Parathyroid adenoma (tissue), 2 donors: Measurements from ENCODE around the gene HIP1.

Source experiments
- H2AFZ ChIP-seq: fragments of 300-600 bp; sonication (generic); one replicate; pipeline ENCODE4 v1.7.0; 2017; ENCODE audit warnings: antibody characterized with exemption, mild to moderate bottlenecking
- H3K27ac ChIP-seq: fragments of 300-600 bp; sonication (generic); one replicate; pipeline ENCODE4 v1.7.0; 2017
- H3K27me3 ChIP-seq: fragments of 300-600 bp; sonication (generic); one replicate; pipeline ENCODE4 v1.7.0; 2017; ENCODE audit warnings: low read length; ENCODE audit not compliant: control insufficient read depth, insufficient read depth
- H3K36me3 ChIP-seq: fragments of 300-600 bp; sonication (generic); one replicate; pipeline ENCODE4 v1.7.0; 2017; ENCODE audit warnings: low read length; ENCODE audit not compliant: control insufficient read depth, insufficient read depth
- H3K4me1 ChIP-seq: fragments of 300-600 bp; sonication (generic); one replicate; pipeline ENCODE4 v1.7.0; 2017; ENCODE audit warnings: control low read depth
- H3K4me2 ChIP-seq: fragments of 300-600 bp; sonication (generic); one replicate; pipeline ENCODE4 v1.7.0; 2017; ENCODE audit warnings: low read length
- H3K4me3 ChIP-seq: fragments of 300-600 bp; sonication (generic); one replicate; pipeline ENCODE4 v1.7.0; 2017; ENCODE audit warnings: low read depth, low read length
- H3K79me2 ChIP-seq: fragments of 300-600 bp; sonication (generic); one replicate; pipeline ENCODE4 v1.7.0; 2017; ENCODE audit warnings: control low read depth
- H3K9ac ChIP-seq: fragments of 300-600 bp; sonication (generic); one replicate; pipeline ENCODE4 v1.7.0; 2017; ENCODE audit warnings: mild to moderate bottlenecking
- H3K9me3 ChIP-seq: fragments of 300-600 bp; sonication (generic); one replicate; pipeline ENCODE4 v1.7.0; 2017; ENCODE audit warnings: low read length; ENCODE audit not compliant: control insufficient read depth
- TF ChIP-seq, protein P1 (sequence below): fragments of 300-600 bp; sonication (generic); IDR thresholded peaks from one replicate; pipeline ENCODE4 v1.7.0; 2017; ENCODE audit warnings: antibody characterized with exemption, mild to moderate bottlenecking
- donor health status: primary hyperparathyroidism.

Gene HIP1

DNA sequence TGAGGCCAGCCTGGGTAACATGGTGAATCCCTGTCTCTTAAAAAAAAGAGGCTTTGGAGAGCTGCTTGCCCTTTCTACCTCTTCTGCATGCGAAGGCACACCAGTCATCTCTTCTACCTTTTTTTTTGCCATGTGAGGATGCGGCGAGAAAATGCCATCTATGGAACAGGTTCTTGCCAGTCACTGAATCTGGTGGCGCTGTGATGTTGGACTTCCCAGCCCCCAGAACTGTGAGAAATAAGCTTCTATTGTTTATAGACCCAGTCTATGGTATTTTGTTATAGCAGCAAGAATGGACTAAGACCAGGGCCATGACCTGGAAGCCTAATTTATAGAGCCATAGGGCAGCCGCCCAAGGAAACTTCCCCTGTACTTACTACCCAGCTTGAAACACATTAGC, 112.9 kb downstream of the HIP1 start:
- TF ChIP-seq, protein P1, sequence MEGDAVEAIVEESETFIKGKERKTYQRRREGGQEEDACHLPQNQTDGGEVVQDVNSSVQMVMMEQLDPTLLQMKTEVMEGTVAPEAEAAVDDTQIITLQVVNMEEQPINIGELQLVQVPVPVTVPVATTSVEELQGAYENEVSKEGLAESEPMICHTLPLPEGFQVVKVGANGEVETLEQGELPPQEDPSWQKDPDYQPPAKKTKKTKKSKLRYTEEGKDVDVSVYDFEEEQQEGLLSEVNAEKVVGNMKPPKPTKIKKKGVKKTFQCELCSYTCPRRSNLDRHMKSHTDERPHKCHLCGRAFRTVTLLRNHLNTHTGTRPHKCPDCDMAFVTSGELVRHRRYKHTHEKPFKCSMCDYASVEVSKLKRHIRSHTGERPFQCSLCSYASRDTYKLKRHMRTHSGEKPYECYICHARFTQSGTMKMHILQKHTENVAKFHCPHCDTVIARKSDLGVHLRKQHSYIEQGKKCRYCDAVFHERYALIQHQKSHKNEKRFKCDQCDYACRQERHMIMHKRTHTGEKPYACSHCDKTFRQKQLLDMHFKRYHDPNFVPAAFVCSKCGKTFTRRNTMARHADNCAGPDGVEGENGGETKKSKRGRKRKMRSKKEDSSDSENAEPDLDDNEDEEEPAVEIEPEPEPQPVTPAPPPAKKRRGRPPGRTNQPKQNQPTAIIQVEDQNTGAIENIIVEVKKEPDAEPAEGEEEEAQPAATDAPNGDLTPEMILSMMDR: no peak
- Histone ChIP-seq H3K27me3 (no peaks in the 10 kb centered on the region), H3K79me2 (peaks cover 2% of the 10 kb centered on the region), H3K9ac (no peak overlapping the region), H3K9me3 (peaks cover 2% of the 10 kb centered on the region), H2AFZ (no peak overlapping the region), H3K27ac (no peak overlapping the region), H3K4me1 (no peaks in the 10 kb centered on the region), H3K4me2 (no peak overlapping the region), H3K36me3 (no peaks in the 10 kb centered on the region), H3K4me3 (no peak overlapping the region)

DNA sequence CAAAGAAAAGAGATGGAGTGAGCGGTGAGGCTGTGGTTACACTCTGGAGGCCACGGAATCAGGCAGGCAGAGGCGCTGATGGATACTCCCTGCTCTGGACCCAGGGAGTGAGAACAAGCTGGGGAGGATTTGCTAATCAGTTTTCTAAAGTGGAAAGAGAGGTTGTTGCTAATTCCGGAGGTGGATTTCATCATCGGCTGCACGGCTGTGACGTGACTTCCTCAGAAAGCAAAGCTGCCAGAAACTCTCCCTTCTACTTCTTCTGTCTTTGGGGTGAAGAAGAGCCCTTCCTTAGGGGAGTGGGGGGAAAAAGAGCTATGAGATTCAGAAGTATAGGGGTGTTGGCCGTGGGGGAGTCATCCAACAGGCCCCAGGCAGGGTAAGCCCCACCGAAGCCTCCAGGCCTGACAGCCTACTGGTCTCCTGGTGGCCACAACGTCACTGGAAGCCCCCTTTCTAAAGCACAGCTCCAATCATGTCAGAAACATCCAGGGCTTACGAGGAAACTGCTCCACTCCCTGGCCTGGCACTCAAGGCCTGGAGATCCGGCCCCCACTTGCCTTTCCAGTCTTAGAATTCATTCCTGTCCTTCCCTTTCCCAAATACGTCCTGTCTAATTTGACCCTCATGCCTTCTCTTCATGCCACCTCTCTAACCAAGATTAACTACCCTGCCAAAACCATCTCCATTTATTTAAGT, 114.5 kb downstream of the HIP1 start:
- Histone ChIP-seq H3K36me3 (no peaks in the 10 kb centered on the region), H3K9me3 (peaks cover 2% of the 10 kb centered on the region), H3K9ac (no peak overlapping the region), H2AFZ (no peak overlapping the region), H3K4me3 (no peak overlapping the region), H3K4me2 (no peak overlapping the region), H3K79me2 (peaks cover 5% of the 10 kb centered on the region), H3K4me1 (no peaks in the 10 kb centered on the region), H3K27me3 (no peaks in the 10 kb centered on the region), H3K27ac (peak overlapping the region; percentile 39)
- TF ChIP-seq, protein P1: no peak

DNA sequence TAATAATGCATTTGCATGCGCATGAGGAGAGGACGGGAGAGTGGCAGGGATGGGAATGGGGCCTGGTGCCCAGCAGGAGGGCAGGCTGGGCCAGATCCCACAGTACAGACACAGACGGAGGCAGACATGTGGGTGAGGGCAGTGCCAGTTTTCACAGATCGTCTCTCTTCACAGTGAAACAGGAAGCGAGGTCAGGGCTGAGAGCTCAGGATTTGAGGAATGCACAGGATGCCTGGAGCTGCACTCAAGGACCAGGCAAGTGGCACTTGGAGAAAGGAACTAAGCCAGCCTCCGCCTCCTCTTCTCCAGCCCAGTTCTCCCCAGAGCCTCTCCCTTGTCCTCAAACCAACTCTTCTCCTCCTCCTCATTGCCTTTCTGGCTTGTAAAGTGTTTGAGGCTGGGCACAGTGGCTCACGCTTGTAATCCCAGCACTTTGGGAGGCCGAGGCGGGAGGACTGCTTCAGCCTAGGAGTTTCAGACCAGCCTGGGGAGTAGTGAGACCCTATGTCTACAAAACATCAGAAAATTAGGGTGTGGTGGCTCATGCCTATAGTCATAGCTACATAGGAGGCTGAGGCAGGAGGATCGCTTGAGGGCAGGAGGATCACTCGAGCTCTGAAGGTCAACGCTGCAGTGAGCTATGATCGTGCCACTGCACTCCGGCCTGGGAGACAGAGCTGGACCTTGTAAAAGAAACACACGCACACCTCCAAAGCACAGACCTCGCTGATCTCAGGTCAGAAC, 115.2 kb downstream of the HIP1 start:
- H3K36me3 ChIP-seq: no peaks in the 10 kb centered on the region
- no peak overlapping the region for H3K4me2 ChIP-seq
- no peaks in the 10 kb centered on the region for H3K4me1 ChIP-seq
- no peak overlapping the region for H3K9ac ChIP-seq
- H3K9me3 ChIP-seq: peaks cover 2% of the 10 kb centered on the region
- H3K4me3 ChIP-seq: no peak overlapping the region
- H3K27me3 ChIP-seq: no peaks in the 10 kb centered on the region
- peaks cover 5% of the 10 kb centered on the region for H3K79me2 ChIP-seq
- H2AFZ ChIP-seq: no peak overlapping the region
- peak overlapping the region; percentile 39 for H3K27ac ChIP-seq
- TF ChIP-seq, protein P1: no peak

DNA sequence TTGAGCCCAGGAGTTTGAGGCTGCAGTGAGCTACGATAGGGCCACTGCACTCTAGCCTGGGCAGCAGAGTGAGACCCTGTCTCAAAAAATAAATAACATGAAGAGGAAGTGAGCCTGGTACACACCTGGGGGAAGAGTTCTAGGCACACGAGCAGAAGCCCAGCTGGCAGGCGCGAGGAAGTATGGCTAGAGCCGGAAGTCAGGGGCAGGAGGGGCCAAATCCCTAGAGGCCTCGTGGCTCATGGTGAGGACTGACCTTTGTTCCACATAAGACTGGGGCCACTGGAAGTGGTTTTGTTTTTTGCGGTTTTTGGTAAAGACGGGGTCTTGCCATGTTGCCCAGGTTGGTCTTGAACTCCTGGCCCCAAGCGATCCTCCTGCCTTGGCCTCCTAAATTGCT, 117.6 kb downstream of the HIP1 start:
- Histone ChIP-seq H3K9ac (no peak overlapping the region), H3K4me3 (no peak overlapping the region), H3K27ac (no peak overlapping the region), H3K79me2 (peaks cover 5% of the 10 kb centered on the region), H3K4me1 (no peaks in the 10 kb centered on the region), H3K36me3 (no peaks in the 10 kb centered on the region), H3K27me3 (no peaks in the 10 kb centered on the region), H2AFZ (no peak overlapping the region), H3K4me2 (no peak overlapping the region), H3K9me3 (no peaks in the 10 kb centered on the region)
- TF ChIP-seq, protein P1: no peak
